Neural progenitor cell (in vitro differentiated cells): Measurements from ENCODE around the gene EIF2AK3. TPM values are rescaled to one million over a fixed set of nuclear protein-coding genes. Genes with fewer than 3 reads are reported as not detected.

Source experiments
- DNase-seq: peaks from one replicate; pipeline ENCODE4 v3.0.0-alpha.2; 2016; ENCODE audit warnings: low spot score
- H2AFZ ChIP-seq: fragments of 200-600 bp; sonication (generic); replicated peaks from 2 replicates; pipeline ENCODE4 v1.6.1; 2016; ENCODE audit warnings: antibody characterized with exemption
- H3F3A ChIP-seq: fragments of 200-600 bp; sonication (generic); 2 replicates; pipeline ENCODE4 v1.6.1; 2016; ENCODE audit warnings: antibody characterized with exemption, low read depth
- H3K27ac ChIP-seq: fragments of 200-600 bp; sonication (generic); 2 replicates; pipeline ENCODE4 v1.5.1; 2016; ENCODE audit warnings: mild to moderate bottlenecking
- H3K27me3 ChIP-seq: fragments of 200-600 bp; sonication (generic); 2 replicates; pipeline ENCODE4 v1.6.1; 2016; ENCODE audit warnings: mild to moderate bottlenecking, moderate library complexity
- H3K36me3 ChIP-seq: fragments of 200-600 bp; sonication (generic); 2 replicates; pipeline ENCODE4 v1.5.1; 2016
- H3K4me1 ChIP-seq: fragments of 200-600 bp; sonication (generic); 2 replicates; pipeline ENCODE4 v1.6.1; 2016; ENCODE audit warnings: mixed run types
- H3K4me2 ChIP-seq: fragments of 200-600 bp; sonication (generic); 2 replicates; pipeline ENCODE4 v1.6.1; 2016
- H3K4me3 ChIP-seq: fragments of 200-600 bp; sonication (generic); 2 replicates; pipeline ENCODE4 v1.5.1; 2016
- H3K79me2 ChIP-seq: fragments of 200-600 bp; sonication (generic); 2 replicates; pipeline ENCODE4 v1.6.1; 2016; ENCODE audit warnings: low read depth
- H3K9ac ChIP-seq: fragments of 200-600 bp; sonication (generic); 2 replicates; pipeline ENCODE4 v1.6.1; 2016
- H3K9me3 ChIP-seq: fragments of 200-600 bp; sonication (generic); 2 replicates; pipeline ENCODE4 v1.5.1; 2016; ENCODE audit warnings: low read depth
- H4K20me1 ChIP-seq: fragments of 200-600 bp; sonication (generic); 2 replicates; pipeline ENCODE4 v1.6.1; 2016; ENCODE audit warnings: low read depth
- H3K27ac Mint-ChIP-seq: 3 replicates; pipeline ENCODE4 v1.8.0; 2021; ENCODE audit warnings: mixed read lengths
- H3K27me3 Mint-ChIP-seq: 2 replicates; pipeline ENCODE4 v1.8.0; 2022; ENCODE audit warnings: low read depth, mild to moderate bottlenecking, inconsistent platforms, moderate library complexity, mixed read lengths; ENCODE audit not compliant: insufficient read depth
- H3K36me3 Mint-ChIP-seq: 3 replicates; pipeline ENCODE4 v1.8.0; 2021; ENCODE audit warnings: mixed read lengths
- H3K4me1 Mint-ChIP-seq: 3 replicates; pipeline ENCODE4 v1.8.0; 2021; ENCODE audit warnings: mixed read lengths
- H3K4me3 Mint-ChIP-seq: 3 replicates; pipeline ENCODE4 v1.8.0; 2021; ENCODE audit warnings: mild to moderate bottlenecking, moderate library complexity, mixed read lengths
- H3K9me3 Mint-ChIP-seq: 3 replicates; pipeline ENCODE4 v1.8.0; 2020; ENCODE audit warnings: mixed read lengths
- CTCF ChIP-seq: fragments of 200-600 bp; sonication (generic); IDR thresholded peaks from 2 replicates; pipeline ENCODE4 v1.5.1; 2017; ENCODE audit warnings: antibody characterized with exemption, mild to moderate bottlenecking
- EZH2 ChIP-seq: fragments of 200-600 bp; sonication (generic); IDR thresholded peaks from 2 replicates; pipeline ENCODE4 v1.6.1; 2017; ENCODE audit warnings: antibody characterized with exemption, mild to moderate bottlenecking, moderate library complexity
- EZH2phosphoT487 ChIP-seq: fragments of 200-600 bp; sonication (generic); IDR thresholded peaks from 2 replicates; pipeline ENCODE4 v1.6.1; 2017; ENCODE audit warnings: antibody characterized with exemption
- total RNA-seq: library from RNA; depleted of rRNA; stranded (reverse); fragments of >200 nt; gene quantifications from 2 replicates; pipeline ENCODE4 v1.2.3, GENCODE V29; 2015; ENCODE audit warnings: low replicate concordance

EIF2AK3 gene
- total RNA-seq, 1 donor from 2014 or later, result 21.6 TPM

GRCh38 chr2:88580088-88580487 lies 47.2 kb downstream of the EIF2AK3 start:
- Histone ChIP-seq H2AFZ (no peak overlapping the region), H3K4me2 (no peak overlapping the region), H3K9ac (no peak overlapping the region), H3K4me3 (no peak overlapping the region), H4K20me1 (no peaks in the 10 kb centered on the region), H3K4me1 (no peaks in the 10 kb centered on the region), H3K36me3 (peaks cover 3% of the 10 kb centered on the region), H3K9me3 (no peaks in the 10 kb centered on the region), H3K27ac (no peak overlapping the region), H3K27me3 (no peaks in the 10 kb centered on the region), H3K79me2 (no peaks in the 10 kb centered on the region), H3F3A (no peaks in the 10 kb centered on the region)
- peaks cover 2% of the 10 kb centered on the region for H3K27me3 Mint-ChIP-seq
- no peak overlapping the region for H3K27ac Mint-ChIP-seq
- no peaks in the 10 kb centered on the region for H3K4me1 Mint-ChIP-seq
- H3K9me3 Mint-ChIP-seq, result no peaks in the 10 kb centered on the region
- peaks cover 6% of the 10 kb centered on the region for H3K36me3 Mint-ChIP-seq
- no peak overlapping the region for H3K4me3 Mint-ChIP-seq
- no peak for TF ChIP-seq CTCF
- DNase-seq, result no peak

- no peaks in the 10 kb centered on the region for H3F3A ChIP-seq
- Mint-ChIP-seq H3K4me3 (no peak overlapping the region), H3K9me3 (no peaks in the 10 kb centered on the region), H3K4me1 (no peaks in the 10 kb centered on the region), H3K27me3 (no peaks in the 10 kb centered on the region), H3K27ac (no peak overlapping the region), H3K36me3 (peaks cover 11% of the 10 kb centered on the region)
- no peak overlapping the region for H3K9ac ChIP-seq
- TF ChIP-seq EZH2phosphoT487 (no peak), EZH2 (no peak), CTCF (no peak)
- H3K79me2 ChIP-seq, result no peaks in the 10 kb centered on the region
- no peaks in the 10 kb centered on the region for H3K4me1 ChIP-seq
- H3K27ac ChIP-seq, result no peak overlapping the region
- H4K20me1 ChIP-seq, result no peaks in the 10 kb centered on the region
- H3K27me3 ChIP-seq, result no peaks in the 10 kb centered on the region
- DNase-seq, result no peak
- no peaks in the 10 kb centered on the region for H3K36me3 ChIP-seq
- H3K4me3 ChIP-seq, result no peak overlapping the region
- H2AFZ ChIP-seq, result no peak overlapping the region
- H3K4me2 ChIP-seq, result no peak overlapping the region
- no peaks in the 10 kb centered on the region for H3K9me3 ChIP-seq
Observed at GRCh38 chr2:88575630-88576029, 51.6 kb downstream of the EIF2AK3 start.

DNA sequence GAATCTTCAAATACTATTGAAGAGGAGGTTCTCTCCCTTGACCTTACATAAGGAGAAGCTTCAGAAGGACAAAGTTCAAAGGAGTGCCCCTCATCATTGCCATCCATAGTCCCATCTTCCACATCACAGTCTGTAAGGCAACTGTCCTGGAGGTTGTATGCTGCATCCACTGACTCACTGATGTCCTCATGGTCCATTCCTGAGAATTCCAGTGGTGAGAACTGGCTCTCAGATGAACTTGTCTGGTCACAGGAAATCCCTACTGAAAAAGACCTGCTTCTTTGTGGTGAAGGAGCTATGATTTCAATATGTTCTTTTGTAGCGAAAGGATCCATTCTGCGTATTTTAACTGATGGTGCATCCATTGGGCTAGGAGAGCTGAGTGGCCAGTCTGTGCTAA lies 52.2 kb downstream of the EIF2AK3 start:
- TF ChIP-seq EZH2, result no peak
- no peak for TF ChIP-seq EZH2phosphoT487
- TF ChIP-seq CTCF, result no peak
- Histone ChIP-seq H4K20me1 (no peaks in the 10 kb centered on the region), H3F3A (no peaks in the 10 kb centered on the region), H3K9ac (no peak overlapping the region), H3K4me3 (no peak overlapping the region), H3K27me3 (no peaks in the 10 kb centered on the region), H3K79me2 (no peaks in the 10 kb centered on the region), H3K9me3 (no peaks in the 10 kb centered on the region), H3K4me1 (no peaks in the 10 kb centered on the region), H3K4me2 (no peak overlapping the region), H3K36me3 (no peaks in the 10 kb centered on the region), H2AFZ (no peak overlapping the region), H3K27ac (no peak overlapping the region)
- H3K9me3 Mint-ChIP-seq, result no peaks in the 10 kb centered on the region
- no peak overlapping the region for H3K4me3 Mint-ChIP-seq
- H3K27ac Mint-ChIP-seq, result no peak overlapping the region
- DNase-seq, result no peak
- H3K27me3 Mint-ChIP-seq, result no peaks in the 10 kb centered on the region
- no peaks in the 10 kb centered on the region for H3K4me1 Mint-ChIP-seq
- H3K36me3 Mint-ChIP-seq, result peaks cover 13% of the 10 kb centered on the region

DNA sequence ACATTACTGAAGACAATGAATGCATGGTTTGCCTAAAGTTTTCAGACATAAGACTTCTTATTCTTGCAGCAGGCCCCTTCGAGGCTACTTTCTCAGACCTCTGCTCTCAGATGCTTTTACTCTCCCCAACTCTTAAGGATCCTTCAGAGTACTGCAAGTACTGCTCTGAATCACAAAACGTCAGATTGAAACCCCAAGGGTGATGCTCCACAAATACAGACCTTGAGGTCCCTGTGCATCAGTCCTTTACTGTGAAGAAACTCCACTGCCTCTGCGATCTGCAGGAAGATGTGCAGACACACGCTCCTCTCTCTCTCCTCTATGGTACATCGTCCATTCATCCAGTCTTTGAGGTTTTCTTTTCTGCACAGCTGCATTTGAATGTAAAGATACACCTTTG lies 52.8 kb downstream of the EIF2AK3 start:
- peaks cover 16% of the 10 kb centered on the region for H3K36me3 Mint-ChIP-seq

More for the DNA sequence above, 52.8 kb downstream of the EIF2AK3 start:
- Mint-ChIP-seq H3K4me1 (no peaks in the 10 kb centered on the region), H3K4me3 (no peak overlapping the region), H3K27me3 (no peaks in the 10 kb centered on the region), H3K27ac (no peak overlapping the region), H3K9me3 (no peaks in the 10 kb centered on the region)
- Histone ChIP-seq H3K4me2 (no peak overlapping the region), H3F3A (no peaks in the 10 kb centered on the region), H2AFZ (no peak overlapping the region), H3K4me3 (no peak overlapping the region), H3K9me3 (no peaks in the 10 kb centered on the region), H3K27ac (no peak overlapping the region), H3K36me3 (no peaks in the 10 kb centered on the region), H3K4me1 (no peaks in the 10 kb centered on the region), H4K20me1 (no peaks in the 10 kb centered on the region), H3K9ac (no peak overlapping the region), H3K79me2 (no peaks in the 10 kb centered on the region), H3K27me3 (no peaks in the 10 kb centered on the region)
- TF ChIP-seq CTCF, result no peak
- TF ChIP-seq EZH2, result no peak
- TF ChIP-seq EZH2phosphoT487, result no peak
- DNase-seq, result no peak
